Measurements from ENCODE around the gene KRTAP16-1. TPM values are rescaled to one million over a fixed set of nuclear protein-coding genes. Genes with fewer than 3 reads are reported as not detected.

The KRTAP16-1 gene
- not detected in 2 replicates for total RNA-seq

DNA sequence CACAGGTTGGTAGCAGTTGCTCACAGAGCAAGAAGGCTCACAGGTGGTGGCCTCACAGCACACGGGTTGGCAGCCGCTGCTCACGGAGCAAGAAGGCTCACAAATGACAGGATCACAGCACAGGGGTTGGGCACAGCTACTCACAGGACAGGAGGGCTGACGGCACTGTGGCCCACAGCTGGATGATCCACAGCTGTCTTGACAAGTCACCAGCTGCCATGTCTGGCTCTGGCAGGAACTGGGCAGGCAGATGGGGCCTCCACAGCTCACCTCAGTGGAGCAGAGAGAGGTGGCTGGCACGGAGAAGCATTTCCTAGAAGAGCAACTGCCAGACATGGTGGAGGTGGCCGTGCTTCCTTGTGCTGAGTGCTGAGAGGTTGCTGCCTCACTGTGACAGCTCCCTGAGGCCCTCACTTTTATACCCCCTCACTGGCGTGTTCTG lies at the start of gene KRTAP16-1:
Gene KRTAP16-1, minus strand, starts transcription at position 392 of the 442 bp plus-strand sequence. Its CDS starts 56 bp downstream, at position 336.

GRCh38 chr17:41350381-41350878 lies 41.3 kb upstream of the KRTAP16-1 start, which contains the start of gene KRT33A:
TSS of gene KRT33A (minus strand) at chr17:41350828. CDS start at chr17:41350767, 61 bp downstream.

DNA sequence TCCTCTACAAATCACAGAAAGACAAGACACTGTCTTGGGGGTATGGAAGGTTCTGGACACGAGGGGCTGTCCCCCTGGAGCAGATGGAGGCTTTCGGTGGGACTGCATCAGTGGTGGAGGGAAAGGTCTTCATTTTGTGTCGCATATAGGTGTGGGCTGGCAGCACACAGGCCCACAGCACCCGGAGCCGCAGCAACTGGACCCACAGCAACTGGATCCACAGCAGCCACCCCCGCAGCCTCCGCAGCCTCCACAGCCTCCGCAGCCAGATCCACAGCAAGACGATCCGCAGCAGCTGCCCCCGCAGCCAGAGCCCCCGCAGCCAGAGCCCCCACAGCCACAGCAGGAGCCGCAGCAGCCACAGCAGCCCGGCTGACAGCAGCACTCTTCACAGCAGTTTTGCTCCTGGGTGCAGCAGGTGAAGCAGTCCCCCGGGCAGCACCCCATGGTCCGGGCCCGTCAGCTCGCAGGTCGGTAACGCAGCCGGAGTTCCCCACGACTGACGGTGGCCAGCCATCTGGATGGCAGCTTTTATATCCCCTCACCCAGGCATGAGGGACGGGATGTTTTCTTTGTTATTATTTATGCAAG lies 6.2 kb upstream of the KRTAP16-1 start, which contains the start of gene KRTAP17-1:
Gene KRTAP17-1, minus strand, starts transcription at position 507 of the 591 bp plus-strand sequence. Its CDS starts 60 bp downstream, at position 447.

DNA sequence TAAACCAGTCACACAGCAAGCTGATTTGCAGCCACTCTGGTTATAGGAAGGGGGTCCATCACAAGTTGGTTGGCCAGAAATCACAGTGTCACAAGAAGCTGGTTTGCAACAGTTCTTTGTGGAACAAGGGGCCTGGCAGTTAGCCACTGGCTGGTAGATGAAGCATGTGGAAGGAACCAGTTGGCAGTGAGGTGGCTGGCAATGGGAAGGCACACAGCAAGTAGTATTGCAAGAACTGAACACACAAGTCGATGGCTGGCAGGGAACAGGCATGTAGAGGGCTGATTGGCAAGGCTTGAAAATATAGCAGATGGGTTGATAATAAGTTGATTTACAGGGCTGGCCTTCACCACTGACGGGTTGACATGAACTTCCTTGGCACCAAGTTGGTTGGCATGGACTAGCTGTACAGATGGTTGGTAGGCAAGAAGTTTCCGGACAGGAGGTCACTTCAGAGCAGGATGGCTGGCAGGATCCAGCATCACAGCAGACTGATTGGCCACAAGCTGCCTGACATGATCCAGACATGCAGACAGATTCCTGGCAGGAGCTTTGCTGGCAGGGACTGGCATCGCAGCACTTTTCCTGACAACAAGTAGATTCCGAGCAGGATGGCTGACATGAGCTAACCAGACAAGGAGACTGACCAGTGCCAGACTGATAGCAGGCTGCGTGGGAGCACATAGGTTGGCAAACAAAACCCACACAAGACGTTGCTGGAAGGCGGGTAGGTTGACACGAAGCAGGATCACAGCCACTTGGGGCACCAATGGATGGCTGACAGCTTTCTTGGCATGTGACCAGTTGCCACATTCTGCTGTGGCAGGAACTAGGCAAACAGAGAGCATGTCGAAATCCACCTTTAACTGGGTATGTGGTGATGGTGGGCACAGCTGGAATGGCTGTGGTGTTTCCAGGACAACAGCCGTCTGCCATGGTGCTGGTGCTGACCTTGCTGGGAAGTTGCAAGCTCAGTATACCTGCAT lies 6.9 kb downstream of the KRTAP16-1 start, which contains the start of gene KRTAP29-1:
Gene KRTAP29-1, minus strand, starts transcription at position 936 of the 986 bp plus-strand sequence. Its CDS starts 0 bp downstream, at position 936.

DNA sequence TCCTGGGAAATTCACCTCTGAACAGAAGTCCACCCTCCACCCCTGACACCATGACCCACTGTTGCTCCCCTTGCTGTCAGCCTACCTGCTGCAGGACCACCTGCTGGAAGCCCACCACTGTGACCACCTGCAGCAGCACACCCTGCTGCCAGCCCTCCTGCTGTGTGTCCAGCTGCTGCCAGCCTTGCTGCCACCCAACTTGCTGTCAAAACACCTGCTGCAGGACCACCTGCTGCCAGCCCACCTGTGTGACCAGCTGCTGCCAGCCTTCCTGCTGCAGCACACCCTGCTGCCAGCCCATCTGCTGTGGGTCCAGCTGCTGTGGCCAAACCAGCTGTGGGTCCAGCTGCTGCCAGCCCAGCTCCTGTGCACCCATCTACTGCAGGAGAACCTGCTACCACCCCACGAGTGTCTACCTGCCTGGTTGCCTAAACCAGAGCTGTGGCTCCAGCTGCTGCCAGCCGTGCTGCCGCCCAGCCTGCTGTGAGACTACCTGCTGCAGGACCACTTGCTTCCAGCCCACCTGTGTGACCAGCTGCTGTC lies 33.4 kb downstream of the KRTAP16-1 start, which contains the start of gene KRTAP9-7:
Gene KRTAP9-7, plus strand, starts transcription at position 51 of the 543 bp plus-strand sequence. Its CDS starts 0 bp downstream, at position 51.

DNA sequence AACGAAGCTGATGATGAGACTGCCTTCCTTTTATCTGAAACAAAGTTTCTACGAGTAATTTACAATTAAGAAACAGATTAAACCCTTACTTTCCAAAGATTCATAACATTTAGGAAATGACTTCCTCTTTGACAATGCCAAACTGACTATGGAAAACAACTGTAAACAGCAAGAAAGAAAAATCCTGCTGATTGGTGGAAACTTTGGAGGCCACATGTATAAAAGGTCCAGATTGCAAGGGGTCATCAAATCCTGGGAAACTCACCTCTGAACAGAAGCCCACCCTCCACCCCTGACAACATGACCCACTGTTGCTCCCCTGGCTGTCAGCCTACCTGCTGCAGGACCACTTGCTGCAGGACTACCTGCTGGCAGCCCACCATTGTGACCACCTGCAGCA lies 44.0 kb downstream of the KRTAP16-1 start, which contains the start of gene KRTAP9-6:
Gene KRTAP9-6, plus strand, starts transcription at position 301 of the 400 bp plus-strand sequence. Its CDS starts 0 bp downstream, at position 301.

Other genes with a start within 250 kb of the KRTAP16-1 start
- not detected in 2 replicates for gene KRTAP2-3, start 249.2 kb downstream of the KRTAP16-1 start, total RNA-seq
- gene KRTAP2-4, start 243.4 kb downstream of the KRTAP16-1 start, total RNA-seq: not detected in 2 replicates
- not detected in 2 replicates for gene KRTAP4-7, start 225.2 kb downstream of the KRTAP16-1 start, total RNA-seq
- not detected in 2 replicates for gene KRTAP4-8, start 211.2 kb downstream of the KRTAP16-1 start, total RNA-seq
- gene KRTAP4-16, start 207.1 kb downstream of the KRTAP16-1 start, total RNA-seq: not detected in 2 replicates
- gene KRTAP4-9, start 203.9 kb downstream of the KRTAP16-1 start, total RNA-seq: not detected in 2 replicates
- not detected in 2 replicates for gene KRTAP4-11, start 190.9 kb downstream of the KRTAP16-1 start, total RNA-seq
- not detected in 2 replicates for gene KRTAP4-12, start 185.1 kb downstream of the KRTAP16-1 start, total RNA-seq
- gene KRTAP4-6, start 168.8 kb downstream of the KRTAP16-1 start, total RNA-seq: not detected in 2 replicates
- not detected in 2 replicates for gene KRTAP4-5, start 159.5 kb downstream of the KRTAP16-1 start, total RNA-seq
- gene KRTAP4-4, start 148.6 kb downstream of the KRTAP16-1 start, total RNA-seq: not detected in 2 replicates
- gene KRTAP4-3, start 141.1 kb downstream of the KRTAP16-1 start, total RNA-seq: not detected in 2 replicates
- not detected in 2 replicates for gene KRTAP4-2, start 131.1 kb downstream of the KRTAP16-1 start, total RNA-seq
- gene KRTAP4-1, start 124.4 kb downstream of the KRTAP16-1 start, total RNA-seq: not detected in 2 replicates
- not detected in 2 replicates for gene KRTAP9-1, start 119.4 kb downstream of the KRTAP16-1 start, total RNA-seq
- gene KRTAP9-2, start 82.7 kb downstream of the KRTAP16-1 start, total RNA-seq: not detected in 2 replicates
- gene KRTAP9-3, start 76.9 kb downstream of the KRTAP16-1 start, total RNA-seq: not detected in 2 replicates
- not detected in 2 replicates for gene KRTAP9-8, start 71.3 kb downstream of the KRTAP16-1 start, total RNA-seq
- gene KRTAP9-4, start 59.6 kb downstream of the KRTAP16-1 start, total RNA-seq: not detected in 2 replicates
- gene KRTAP9-9, start 53.9 kb downstream of the KRTAP16-1 start, total RNA-seq: not detected in 2 replicates
- gene KRTAP9-6, start 43.9 kb downstream of the KRTAP16-1 start, total RNA-seq: not detected in 2 replicates
- gene KRTAP9-7, start 33.6 kb downstream of the KRTAP16-1 start, total RNA-seq: not detected in 2 replicates
- not detected in 2 replicates for gene KRTAP29-1, start 6.5 kb downstream of the KRTAP16-1 start, total RNA-seq
- gene KRTAP17-1, start 6.4 kb upstream of the KRTAP16-1 start, total RNA-seq: not detected in 2 replicates
- gene KRT33A, start 41.5 kb upstream of the KRTAP16-1 start, total RNA-seq: not detected in 2 replicates
- not detected in 2 replicates for gene KRT33B, start 60.5 kb upstream of the KRTAP16-1 start, total RNA-seq
- not detected in 2 replicates for gene KRT34, start 73.0 kb upstream of the KRTAP16-1 start, total RNA-seq
- gene KRT31, start 88.3 kb upstream of the KRTAP16-1 start, total RNA-seq: not detected in 2 replicates
- gene KRT37, start 115.3 kb upstream of the KRTAP16-1 start, total RNA-seq: not detected in 2 replicates
- gene KRT38, start 131.7 kb upstream of the KRTAP16-1 start, total RNA-seq: not detected in 2 replicates
- gene KRT32, start 158.1 kb upstream of the KRTAP16-1 start, total RNA-seq: not detected in 2 replicates
- not detected in 2 replicates for gene KRT35, start 171.8 kb upstream of the KRTAP16-1 start, total RNA-seq
- not detected in 2 replicates for gene KRT36, start 180.6 kb upstream of the KRTAP16-1 start, total RNA-seq
- not detected in 2 replicates for gene KRT13, start 196.3 kb upstream of the KRTAP16-1 start, total RNA-seq
- gene KRT15, start 209.6 kb upstream of the KRTAP16-1 start, total RNA-seq: not detected in 2 replicates
- gene KRT19, start 219.0 kb upstream of the KRTAP16-1 start, total RNA-seq: 33.3 and 57.3 TPM in 2 replicates